Osteoblast (primary cell): ENCODE results near the gene SMR3B. TPM values are rescaled to one million over a fixed set of nuclear protein-coding genes. Genes with fewer than 3 reads are reported as not detected.

ENCODE experiments used
- DNase-seq: peaks from one replicate; pipeline ENCODE4 v3.0.0; 2011; ENCODE audit warnings: low spot score, mixed read lengths; ENCODE audit not compliant: insufficient read length; ENCODE audit errors: missing footprints
- H2AFZ ChIP-seq: 2 replicates; pipeline ENCODE4 v1.6.0; 2011; ENCODE audit warnings: mild to moderate bottlenecking, low read length
- H3K27ac ChIP-seq: 2 replicates; pipeline ENCODE4 v1.5.1; 2011; ENCODE audit warnings: mild to moderate bottlenecking, low read depth, low read length, moderate library complexity
- H3K27me3 ChIP-seq: 2 replicates; pipeline ENCODE4 v1.6.0; 2012; ENCODE audit warnings: mild to moderate bottlenecking, control low read depth, inconsistent platforms, low read length, moderate library complexity; ENCODE audit not compliant: insufficient read depth
- H3K36me3 ChIP-seq: 2 replicates; pipeline ENCODE4 v1.5.1; 2011; ENCODE audit warnings: mild to moderate bottlenecking, low read length, control low read depth, moderate library complexity; ENCODE audit not compliant: insufficient read depth
- H3K4me1 ChIP-seq: 2 replicates; pipeline ENCODE4 v1.5.1; 2011; ENCODE audit warnings: mild to moderate bottlenecking, low read length, control low read depth, moderate library complexity; ENCODE audit not compliant: insufficient read depth
- H3K4me2 ChIP-seq: 2 replicates; pipeline ENCODE4 v1.6.0; 2011; ENCODE audit warnings: mild to moderate bottlenecking, low read length; ENCODE audit not compliant: insufficient read depth
- H3K4me3 ChIP-seq: fragments of 200-600 bp; sonication (generic); 3 replicates; pipeline ENCODE4 v1.5.1; 2012; ENCODE audit warnings: mild to moderate bottlenecking, low read length, inconsistent platforms; ENCODE audit not compliant: insufficient read depth
- H3K79me2 ChIP-seq: 2 replicates; pipeline ENCODE4 v1.6.0; 2012; ENCODE audit warnings: mild to moderate bottlenecking, low read length, control low read depth, inconsistent platforms; ENCODE audit not compliant: insufficient read depth
- H3K9me3 ChIP-seq: 2 replicates; pipeline ENCODE4 v1.5.1; 2011; ENCODE audit warnings: low read depth, low read length, control low read depth
- H4K20me1 ChIP-seq: 2 replicates; pipeline ENCODE4 v1.6.0; 2012; ENCODE audit warnings: mild to moderate bottlenecking, low read length, control low read depth; ENCODE audit not compliant: insufficient read depth
- total RNA-seq: library from RNA; depleted of rRNA; stranded (reverse); fragments of >200 nt; gene quantifications from 2 replicates; pipeline ENCODE4 v1.2.3, GENCODE V29; 2012
- TF ChIP-seq, protein P1 (sequence below): IDR thresholded peaks from 2 replicates; pipeline ENCODE4 v1.5.1; 2011; ENCODE audit warnings: mild to moderate bottlenecking, low read depth, low read length, moderate library complexity; ENCODE audit errors: extremely low read depth

Gene SMR3B
- total RNA-seq, 1 donor = not detected

- Histone ChIP-seq H3K4me2 (no peak overlapping the region), H3K9me3 (no peaks in the 10 kb centered on the region), H3K36me3 (no peaks in the 10 kb centered on the region), H3K4me3 (no peak overlapping the region), H2AFZ (no peak overlapping the region), H4K20me1 (no peaks in the 10 kb centered on the region), H3K27me3 (no peaks in the 10 kb centered on the region), H3K79me2 (no peaks in the 10 kb centered on the region), H3K4me1 (no peaks in the 10 kb centered on the region), H3K27ac (no peak overlapping the region)
- TF ChIP-seq, protein P1, sequence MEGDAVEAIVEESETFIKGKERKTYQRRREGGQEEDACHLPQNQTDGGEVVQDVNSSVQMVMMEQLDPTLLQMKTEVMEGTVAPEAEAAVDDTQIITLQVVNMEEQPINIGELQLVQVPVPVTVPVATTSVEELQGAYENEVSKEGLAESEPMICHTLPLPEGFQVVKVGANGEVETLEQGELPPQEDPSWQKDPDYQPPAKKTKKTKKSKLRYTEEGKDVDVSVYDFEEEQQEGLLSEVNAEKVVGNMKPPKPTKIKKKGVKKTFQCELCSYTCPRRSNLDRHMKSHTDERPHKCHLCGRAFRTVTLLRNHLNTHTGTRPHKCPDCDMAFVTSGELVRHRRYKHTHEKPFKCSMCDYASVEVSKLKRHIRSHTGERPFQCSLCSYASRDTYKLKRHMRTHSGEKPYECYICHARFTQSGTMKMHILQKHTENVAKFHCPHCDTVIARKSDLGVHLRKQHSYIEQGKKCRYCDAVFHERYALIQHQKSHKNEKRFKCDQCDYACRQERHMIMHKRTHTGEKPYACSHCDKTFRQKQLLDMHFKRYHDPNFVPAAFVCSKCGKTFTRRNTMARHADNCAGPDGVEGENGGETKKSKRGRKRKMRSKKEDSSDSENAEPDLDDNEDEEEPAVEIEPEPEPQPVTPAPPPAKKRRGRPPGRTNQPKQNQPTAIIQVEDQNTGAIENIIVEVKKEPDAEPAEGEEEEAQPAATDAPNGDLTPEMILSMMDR = no peak
- no peak for DNase-seq
These were observed 2.4 kb upstream of the SMR3B start for GRCh38 chr4:70380578-70380977.

- Histone ChIP-seq H4K20me1 (no peaks in the 10 kb centered on the region), H3K27ac (no peak overlapping the region), H3K4me2 (no peak overlapping the region), H3K36me3 (no peaks in the 10 kb centered on the region), H3K9me3 (peaks cover 3% of the 10 kb centered on the region), H3K27me3 (no peaks in the 10 kb centered on the region), H3K4me1 (no peaks in the 10 kb centered on the region), H3K79me2 (no peaks in the 10 kb centered on the region), H2AFZ (no peak overlapping the region), H3K4me3 (no peak overlapping the region)
- DNase-seq = no peak
- TF ChIP-seq, protein P1 = no peak
These were observed 9.3 kb downstream of the SMR3B start for GRCh38 chr4:70392057-70392776.

- no peak within 1 kb of the TSS for H2AFZ ChIP-seq
- no peaks in the 10 kb centered on the region for H3K79me2 ChIP-seq
- TF ChIP-seq, protein P1 = no peak
- no peak within 1 kb of the TSS for H3K4me3 ChIP-seq
- no peak within 1 kb of the TSS for H3K27ac ChIP-seq
- H3K4me1 ChIP-seq = no peaks in the 10 kb centered on the region
- DNase-seq = no peak
- H3K9me3 ChIP-seq = no peaks in the 10 kb centered on the region
- no peaks in the 10 kb centered on the region for H4K20me1 ChIP-seq
- no peaks in the 10 kb centered on the region for H3K36me3 ChIP-seq
- H3K27me3 ChIP-seq = no peaks in the 10 kb centered on the region
- H3K4me2 ChIP-seq = no peak within 1 kb of the TSS
These were observed 14.6 kb downstream of the SMR3B start, which contains the start of gene OPRPN for GRCh38 chr4:70397580-70397979. TSS of gene OPRPN (plus strand) at chr4:70397940. CDS start at chr4:70399286, 1,346 bp downstream.

DNA sequence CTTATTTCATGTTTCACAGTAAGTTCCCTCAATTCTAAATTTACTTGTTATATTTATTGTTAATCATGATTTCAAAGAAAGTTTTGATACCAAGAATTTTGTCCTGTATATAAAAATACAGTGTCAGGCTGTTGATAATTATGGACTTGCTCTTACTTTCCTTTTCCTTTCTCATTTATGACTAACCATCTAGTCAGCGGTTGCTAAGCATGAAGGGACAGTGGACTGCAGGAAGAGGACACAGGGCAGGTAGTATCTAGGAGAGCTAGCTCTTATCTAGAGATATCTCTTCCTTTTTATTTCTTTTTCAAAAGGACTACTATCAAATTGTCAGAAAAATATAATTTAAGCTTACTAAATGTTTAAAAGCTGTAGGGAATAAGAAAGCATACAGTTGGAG lies 16.4 kb downstream of the SMR3B start:
- no peaks in the 10 kb centered on the region for H3K36me3 ChIP-seq
- H2AFZ ChIP-seq = no peak overlapping the region
- no peak overlapping the region for H3K4me3 ChIP-seq
- no peak for DNase-seq
- no peak overlapping the region for H3K4me2 ChIP-seq
- H4K20me1 ChIP-seq = no peaks in the 10 kb centered on the region
- no peaks in the 10 kb centered on the region for H3K79me2 ChIP-seq
- no peaks in the 10 kb centered on the region for H3K4me1 ChIP-seq
- no peaks in the 10 kb centered on the region for H3K27me3 ChIP-seq
- TF ChIP-seq, protein P1 = no peak
- no peak overlapping the region for H3K27ac ChIP-seq
- peaks cover 1% of the 10 kb centered on the region for H3K9me3 ChIP-seq
